ENCODE data around the gene LRRC63. TPM values are rescaled to one million over a fixed set of nuclear protein-coding genes. Genes with fewer than 3 reads are reported as not detected.

LRRC63 gene
- total RNA-seq, 1 donor from 2014 or later: 0.52 TPM

- Mint-ChIP-seq H3K36me3 (ENCODE audit: low read depth) (peaks cover under 1% of the 10 kb centered on the region), H3K27ac (peak overlapping the region; percentile 93), H3K4me1 (ENCODE audit: low read depth) (peaks cover 38% of the 10 kb centered on the region), H3K4me3 (ENCODE audit: low read depth) (peak overlapping the region; percentile 81), H3K27me3 (ENCODE audit: low read depth) (peaks cover 2% of the 10 kb centered on the region), H3K9me3 (no peaks in the 10 kb centered on the region)
- DNase-seq (ENCODE audit: low spot score): peak; percentile 61
- intact Hi-C loops (cut with micrococcal nuclease): loop anchor here (2.0 to 10.0 kb wide), 8 partner anchors 19 to 809 kb away; partner anchors contain the start of genes LCP1 and LRRC63
Measured at GRCh38 chr13:46321494-46322225, 109.9 kb downstream of the LRRC63 start.

- H3K27ac Mint-ChIP-seq: no peak overlapping the region
- no peak overlapping the region for H3K4me3 Mint-ChIP-seq (ENCODE audit: low read depth)
- H3K36me3 Mint-ChIP-seq (ENCODE audit: low read depth): no peaks in the 10 kb centered on the region
- H3K9me3 Mint-ChIP-seq: no peaks in the 10 kb centered on the region
- peaks cover 37% of the 10 kb centered on the region for H3K4me1 Mint-ChIP-seq (ENCODE audit: low read depth)
- H3K27me3 Mint-ChIP-seq (ENCODE audit: low read depth): peaks cover 4% of the 10 kb centered on the region
- intact Hi-C loops (cut with micrococcal nuclease): loop anchor here (5.0 to 10.0 kb wide), 4 partner anchors 113 to 813 kb away; partner anchors contain the start of gene LRRC63
- DNase-seq (ENCODE audit: low spot score): no peak
Measured at GRCh38 chr13:46324976-46325375, 113.2 kb downstream of the LRRC63 start.

Other genes starting within 250 kb of the LRRC63 start
- 55.2 and 56.6 TPM in 2 replicates for gene ZC3H13, start 159.2 kb upstream of the LRRC63 start, total RNA-seq
- not detected in 2 replicates for gene CPB2, start 106.9 kb upstream of the LRRC63 start, total RNA-seq
- gene LCP1, start 29.8 kb upstream of the LRRC63 start, total RNA-seq: 738 and 741 TPM in 2 replicates
- 0.76 and 1.1 TPM in 2 replicates for gene RUBCNL, start 175.3 kb downstream of the LRRC63 start, total RNA-seq